HG02970 (cell line): ENCODE measurements around the gene ATP4B.

Source experiments
- ATAC-seq: cut with Tn5 transposase; IDR thresholded peaks from one replicate; pipeline ENCODE4 v1.9.1; 2021; ENCODE audit warnings: mild to moderate bottlenecking, moderate library complexity, moderate number of reproducible peaks; ENCODE audit not compliant: unreplicated experiment, low FRiP score

ATP4B gene

DNA sequence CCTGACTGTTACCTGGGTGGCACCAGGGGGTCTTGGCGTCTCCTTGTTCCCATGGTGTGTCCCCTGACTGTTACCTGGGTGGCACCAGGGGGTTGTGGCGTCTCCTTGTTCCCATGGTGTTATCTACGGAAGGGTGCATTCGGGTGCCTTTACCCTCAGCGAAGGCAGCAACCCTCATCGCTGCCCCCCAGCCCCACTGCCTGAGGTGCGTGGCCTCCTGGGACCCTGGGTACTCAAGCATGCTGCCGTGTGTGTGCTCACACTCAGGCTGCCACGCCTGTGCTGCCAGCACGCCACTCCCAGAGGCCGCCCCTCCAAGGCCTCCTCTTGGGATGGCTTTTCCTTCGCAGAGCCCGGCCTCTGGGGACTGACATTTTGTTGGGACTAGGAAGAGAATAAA lies 48.4 kb downstream of the ATP4B start:
- no peak for ATAC-seq

DNA sequence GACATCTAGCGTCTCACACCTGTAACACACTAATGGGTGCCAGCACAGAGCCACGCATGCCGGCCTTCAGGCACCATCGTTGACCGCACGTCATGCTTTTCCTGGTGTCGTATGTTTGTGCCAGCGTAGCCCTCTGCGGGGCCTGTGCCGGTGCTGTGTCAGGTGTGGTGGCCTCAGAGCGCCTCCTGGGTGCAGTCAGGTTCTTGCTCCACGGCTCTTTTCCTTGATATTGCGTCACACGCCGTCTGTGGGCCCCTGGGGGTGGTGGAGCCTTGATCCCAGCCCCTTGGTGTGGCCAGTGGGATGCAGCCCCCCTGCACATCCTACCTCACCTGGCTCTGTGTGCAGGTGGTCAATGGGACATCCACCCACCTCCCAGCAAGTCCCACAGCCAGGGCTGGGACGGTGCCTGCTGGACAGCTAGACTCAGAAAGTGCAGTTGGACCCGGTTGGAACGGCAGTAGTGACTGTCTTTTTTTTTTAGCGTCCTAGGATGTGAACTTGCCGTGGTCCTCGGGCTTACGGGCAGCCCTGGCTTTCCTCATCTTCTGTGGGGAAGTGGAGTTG lies 48.9 kb downstream of the ATP4B start:
- no peak for ATAC-seq

DNA sequence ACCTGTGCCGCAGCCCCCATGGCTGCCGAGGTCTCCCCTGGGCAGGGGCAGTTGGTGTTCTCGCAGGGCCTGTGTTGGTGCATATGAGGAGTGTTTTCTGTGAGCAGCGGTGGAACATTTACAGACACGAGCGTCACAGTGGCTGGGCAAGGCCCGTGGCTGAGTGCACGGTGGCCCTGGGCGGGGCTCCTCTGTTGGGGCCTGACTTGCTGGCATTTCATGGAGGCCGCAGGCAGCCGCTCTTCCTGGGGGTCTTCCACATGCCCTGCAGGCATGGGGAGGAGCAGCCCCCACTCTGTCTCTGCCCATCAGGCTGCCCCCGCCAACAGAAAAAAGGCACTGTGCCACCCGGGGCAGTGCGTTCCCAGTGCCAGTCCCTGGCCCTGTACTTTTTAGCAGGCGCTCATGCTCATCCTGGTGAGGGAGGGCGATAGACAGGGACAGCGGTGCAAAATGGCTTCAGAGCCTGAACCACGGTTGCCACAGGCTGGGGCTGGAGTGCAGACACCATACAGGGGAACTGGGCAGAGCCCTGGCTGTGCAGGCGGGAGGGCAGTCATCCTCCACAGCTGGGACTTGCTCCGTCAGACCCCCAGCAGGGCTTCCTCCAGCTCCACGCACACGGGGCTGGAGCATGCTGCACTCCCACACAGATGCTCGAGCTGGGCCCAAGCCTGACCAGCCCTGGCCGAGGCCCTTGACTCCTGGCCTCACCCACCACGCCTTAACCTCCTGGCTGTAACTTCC lies 49.9 kb downstream of the ATP4B start:
- ATAC-seq: no peak

DNA sequence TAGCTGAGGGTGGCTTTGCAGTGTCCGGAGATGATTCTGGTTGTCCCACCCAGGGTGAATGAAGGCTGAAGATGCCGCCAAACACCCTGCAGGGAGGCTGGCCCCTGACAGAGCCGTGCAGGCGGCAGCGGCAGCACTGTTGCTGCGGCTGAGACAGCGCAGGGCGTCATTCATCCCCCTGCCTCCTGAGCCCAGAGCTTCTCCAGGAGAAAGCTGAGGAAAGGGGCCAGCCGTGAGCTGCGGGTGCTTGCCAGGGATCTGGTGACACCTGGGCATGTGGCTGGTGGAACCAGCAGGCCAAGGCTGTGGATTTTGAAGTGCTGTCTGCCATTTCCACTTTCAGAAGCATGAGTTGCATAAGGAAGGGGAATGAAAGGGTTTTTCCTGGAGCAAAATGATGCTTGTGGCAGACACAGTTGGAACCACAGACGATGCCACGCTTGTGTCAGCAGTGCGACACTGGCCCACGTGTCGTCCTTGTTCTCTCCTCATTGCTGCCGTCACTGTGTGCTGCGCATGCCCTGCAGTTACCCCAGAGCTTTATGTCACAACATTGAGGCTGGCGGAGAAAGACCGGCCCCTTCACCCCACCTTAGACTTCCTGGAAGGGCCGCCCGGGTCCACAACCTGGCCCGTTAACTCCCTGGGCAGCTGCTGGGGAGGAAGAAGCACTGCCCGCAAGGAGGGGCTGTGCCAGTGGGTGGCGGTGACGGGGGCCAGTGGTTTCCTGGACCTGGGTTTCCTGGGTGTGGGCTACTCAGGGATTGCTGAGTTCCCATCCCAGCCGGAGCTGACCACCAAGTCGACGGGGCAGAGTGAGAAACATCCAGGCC lies 50.7 kb downstream of the ATP4B start:
- ATAC-seq: no peak

DNA sequence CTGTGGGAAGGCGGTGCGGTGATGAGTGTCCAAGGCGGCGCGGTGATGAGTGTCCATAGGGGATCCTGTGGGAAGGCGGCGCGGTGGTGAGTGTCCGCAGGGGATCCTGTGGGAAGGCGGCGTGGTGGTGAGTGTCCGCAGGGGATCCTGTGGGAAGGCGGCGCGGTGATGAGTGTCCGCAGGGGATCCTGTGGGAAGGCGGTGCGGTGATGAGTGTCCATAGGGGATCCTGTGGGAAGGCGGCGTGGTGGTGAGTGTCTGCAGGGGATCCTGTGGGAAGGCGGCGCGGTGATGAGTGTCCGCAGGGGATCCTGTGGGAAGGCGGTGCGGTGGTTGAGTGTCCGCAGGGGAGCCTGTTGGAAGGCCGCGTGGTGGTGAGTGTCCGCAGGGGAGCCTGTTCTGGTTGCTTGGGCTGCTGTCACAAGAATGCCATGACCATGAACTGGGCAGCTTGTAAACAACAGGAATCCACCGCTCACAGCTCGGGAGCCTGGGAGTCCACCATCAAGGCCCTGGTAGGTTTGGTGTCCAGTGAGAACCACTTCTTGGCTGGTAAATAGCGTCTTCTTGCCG lies 52.0 kb downstream of the ATP4B start:
- ATAC-seq: no peak

DNA sequence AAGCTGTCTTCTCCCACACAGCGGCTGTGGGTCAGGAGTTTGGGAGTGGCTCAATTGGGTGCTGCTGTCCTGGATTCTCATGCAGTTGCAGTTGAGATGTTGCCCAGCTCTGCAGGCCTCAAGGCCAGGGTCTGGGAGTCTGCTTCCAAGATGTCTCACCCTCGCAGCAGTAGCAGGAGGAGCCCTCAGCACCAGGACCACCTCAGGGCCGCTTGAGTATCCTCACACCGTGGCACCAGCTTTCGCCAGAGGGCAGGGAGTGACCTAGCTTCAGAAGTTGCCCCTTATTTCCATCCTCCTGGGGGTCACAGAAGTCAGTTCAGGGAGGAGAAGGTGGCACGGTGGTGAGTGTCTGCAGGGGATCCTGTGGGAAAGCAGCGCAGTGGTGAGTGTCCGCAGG lies 52.5 kb downstream of the ATP4B start:
- no peak for ATAC-seq

DNA sequence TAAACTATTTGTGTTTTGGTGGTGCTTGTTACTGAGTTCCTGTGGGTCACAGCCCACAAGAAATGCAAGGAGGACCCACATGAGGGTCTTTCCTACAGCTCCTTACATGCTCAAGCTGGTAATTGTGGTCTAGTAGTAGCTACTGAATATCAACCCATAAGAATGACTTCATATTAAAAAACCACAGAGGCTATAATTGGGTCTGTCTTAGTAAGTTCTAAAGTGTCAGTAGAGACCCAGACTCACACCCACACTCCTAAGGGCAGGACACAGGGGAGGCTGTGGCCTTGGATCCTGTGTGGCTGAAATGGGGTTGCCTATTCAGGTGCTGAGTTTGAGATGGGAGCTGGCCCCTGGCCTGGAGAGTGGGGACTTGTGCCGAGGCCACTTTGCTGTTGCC lies 53.8 kb downstream of the ATP4B start:
- no peak for ATAC-seq

DNA sequence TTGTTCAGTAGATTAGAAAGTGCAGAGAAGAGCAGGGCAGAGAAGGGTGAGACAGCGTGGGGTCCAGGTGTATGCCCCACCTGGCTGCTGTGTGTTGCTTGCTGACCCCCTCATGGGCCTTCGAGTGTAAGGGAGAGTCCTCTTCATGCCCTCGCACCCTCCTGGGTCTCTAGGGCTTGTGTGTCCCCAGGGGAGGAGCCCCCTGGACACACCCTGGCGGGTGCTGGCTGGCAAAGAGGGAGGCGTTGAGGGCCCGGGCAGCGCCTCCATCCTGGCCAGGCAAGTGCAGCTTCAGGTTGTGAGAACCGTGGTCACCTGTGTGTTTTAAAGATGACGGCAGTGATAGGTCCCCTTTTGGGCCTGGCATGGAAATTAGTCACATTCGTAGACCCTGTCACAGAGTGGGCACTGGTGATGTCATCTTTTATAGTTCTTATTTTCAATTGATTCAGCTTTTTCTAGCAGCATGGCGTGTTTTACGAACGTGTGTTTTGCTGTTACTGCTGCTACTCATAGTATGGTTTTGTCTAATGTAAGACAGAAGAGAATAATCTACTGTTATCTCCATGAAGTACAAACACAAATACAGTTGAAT lies 54.8 kb downstream of the ATP4B start:
- ATAC-seq: no peak

DNA sequence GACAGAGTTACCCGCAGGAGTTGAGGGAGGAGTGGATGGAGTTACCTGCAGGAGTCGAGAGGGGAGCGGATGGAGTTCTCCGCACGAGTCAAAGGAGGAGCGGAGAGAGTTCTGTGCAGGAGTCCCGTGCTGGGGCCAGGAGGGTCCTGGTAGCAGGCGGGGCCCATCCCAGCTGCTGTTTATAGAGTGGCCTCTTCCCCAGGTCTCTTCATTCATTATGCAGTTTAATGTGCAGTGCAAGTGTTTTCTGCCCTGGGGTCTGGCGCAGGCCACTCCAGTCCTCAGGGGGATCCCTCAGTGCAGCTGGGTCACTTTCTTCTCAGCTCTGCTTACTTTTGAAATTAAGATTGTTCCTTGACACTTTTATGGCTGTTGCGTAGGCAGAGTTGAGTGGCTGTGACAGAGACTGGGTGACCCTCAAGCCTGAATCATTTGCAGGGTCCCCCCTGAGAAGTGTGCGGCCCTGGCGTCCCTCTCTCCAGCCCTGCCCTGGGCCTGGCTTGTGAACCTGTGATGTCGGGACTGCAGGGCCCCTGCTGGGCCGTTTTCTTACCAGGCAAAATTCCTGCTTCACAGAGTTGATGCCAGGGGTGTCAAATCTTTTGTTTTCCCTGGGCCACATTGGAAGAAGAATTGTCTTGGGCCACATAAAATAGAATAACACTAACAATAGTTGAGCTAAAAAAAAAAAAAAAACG lies 55.6 kb downstream of the ATP4B start:
- no peak for ATAC-seq

DNA sequence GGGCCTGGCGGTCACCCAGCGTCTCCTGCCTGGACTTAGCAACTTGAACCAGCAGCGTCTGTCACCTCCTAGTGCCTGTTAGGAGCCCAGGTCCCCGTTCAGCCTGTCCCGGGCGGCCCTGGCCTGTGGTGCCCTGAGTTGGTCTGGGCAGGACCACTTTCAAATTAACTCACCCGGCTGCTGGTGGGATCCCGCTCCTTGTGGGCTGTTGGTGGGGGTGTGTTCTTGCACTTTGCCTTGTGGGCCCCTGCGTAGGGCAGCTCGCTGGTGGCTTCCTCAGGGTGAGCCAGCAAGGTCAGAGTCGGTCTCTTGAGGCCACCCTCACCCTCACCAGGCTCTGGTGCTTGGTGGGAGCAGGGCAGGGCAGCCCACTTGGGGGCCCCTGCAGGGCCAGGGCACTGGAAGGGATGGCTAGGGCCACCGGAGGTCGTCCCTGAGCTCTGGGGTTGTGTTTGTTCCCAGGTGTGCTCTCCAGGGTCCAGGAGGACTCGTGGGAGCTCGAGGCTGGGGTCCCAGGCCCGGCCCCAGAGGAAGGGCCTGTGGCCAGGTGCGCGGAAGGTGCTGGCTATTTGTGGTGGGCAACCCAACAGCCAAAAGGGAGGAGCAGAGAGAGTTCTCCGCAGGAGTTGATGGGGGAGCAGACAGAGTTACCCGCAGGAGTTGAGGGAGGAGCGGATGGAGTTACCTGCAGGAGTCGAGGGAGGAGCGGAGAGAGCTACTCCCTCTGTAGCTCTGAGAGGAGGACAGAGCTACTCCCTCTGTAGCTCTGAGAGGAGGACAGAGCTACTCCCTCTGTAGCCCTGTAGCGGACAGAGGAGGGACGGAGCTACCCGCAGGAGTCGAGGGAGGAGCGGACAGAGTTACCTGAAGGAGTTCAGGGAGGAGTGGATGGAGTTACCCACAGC lies 56.6 kb downstream of the ATP4B start:
- no peak for ATAC-seq

DNA sequence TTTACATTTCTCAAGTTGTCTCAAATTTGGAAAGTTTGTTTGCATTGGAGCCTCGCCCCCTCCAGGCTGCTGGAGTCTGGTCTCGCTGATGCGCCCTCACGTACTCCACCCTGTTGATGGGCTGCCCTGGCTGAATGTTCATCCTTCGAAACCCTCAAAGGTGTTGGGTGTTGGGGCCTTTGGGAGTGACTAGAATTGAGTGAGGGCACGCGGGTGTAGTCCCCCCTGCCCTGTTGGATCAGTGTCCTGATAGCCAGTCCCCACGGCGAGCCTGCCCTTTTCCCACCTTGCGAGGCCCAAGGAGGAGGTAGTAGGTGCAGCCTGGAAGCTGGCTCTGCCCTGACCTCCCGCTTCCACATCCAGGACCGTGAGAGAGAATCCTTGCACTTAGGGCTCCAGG lies 58.6 kb downstream of the ATP4B start:
- no peak for ATAC-seq
